GM10248 (cell line): ENCODE results near the gene ACOXL.

Experiments used
- CTCF ChIA-PET: fragments of 300-600 bp; sonication (Branson Sonifier 250); formaldehyde crosslinking; extraction: SDS; loops from one replicate; lab custom pipeline; 2021; ENCODE audit warnings: antibody characterized with exemption; lab: Yijun Ruan, JAX
- POLR2A ChIA-PET: fragments of 350-650 bp; sonication (Branson Sonifier 250); formaldehyde crosslinking; extraction: SDS; loops from one replicate; lab custom pipeline; 2020; ENCODE audit warnings: antibody characterized with exemption; lab: Yijun Ruan, JAX
- DNase-seq: peaks from one replicate; pipeline ENCODE4 v3.0.0; 2012; ENCODE audit errors: extremely low spot score
- CTCF ChIP-seq: IDR thresholded peaks from 2 replicates; pipeline ENCODE4 v1.5.1; 2012; ENCODE audit warnings: mild to moderate bottlenecking, low read depth; ENCODE audit errors: extremely low read depth, missing control alignments, control extremely low read depth

Gene ACOXL

GRCh38 chr2:111148925-111149324, 416.6 kb downstream of the ACOXL start:
- no peak for DNase-seq
- TF ChIP-seq CTCF = no peak
- POLR2A ChIA-PET = no interaction called here
- CTCF ChIA-PET = interaction anchor here (2.3 kb wide), 1 partner anchor 9 kb away, joined by 8 read pairs; no protein-coding TSS in a partner anchor

GRCh38 chr2:111149882-111150455, 417.6 kb downstream of the ACOXL start:
- TF ChIP-seq CTCF = no peak
- CTCF ChIA-PET = no interaction called here
- POLR2A ChIA-PET = no interaction called here
- DNase-seq = no peak

- TF ChIP-seq CTCF = no peak
- POLR2A ChIA-PET = no interaction called here
- no peak for DNase-seq
- CTCF ChIA-PET = no interaction called here
These were observed 422.4 kb downstream of the ACOXL start for GRCh38 chr2:111154758-111155157.

GRCh38 chr2:111155610-111156009, 423.2 kb downstream of the ACOXL start:
- no peak for DNase-seq
- no peak for TF ChIP-seq CTCF
- POLR2A ChIA-PET = no interaction called here
- CTCF ChIA-PET = interaction anchor here (0.8 to 2.5 kb wide), 2 partner anchors 12 to 53 kb away, joined by 3 to 7 read pairs; no protein-coding TSS in a partner anchor

GRCh38 chr2:111156529-111156928, 424.2 kb downstream of the ACOXL start:
- POLR2A ChIA-PET = no interaction called here
- DNase-seq = no peak
- CTCF ChIA-PET = interaction anchor here (1.5 to 2.5 kb wide), 2 partner anchors 8 to 12 kb away, joined by 7 to 8 read pairs; no protein-coding TSS in a partner anchor
- TF ChIP-seq CTCF = no peak

- POLR2A ChIA-PET = no interaction called here
These were observed 424.8 kb downstream of the ACOXL start for GRCh38 chr2:111157071-111157661.

More at GRCh38 chr2:111157071-111157661, 424.8 kb downstream of the ACOXL start:
- DNase-seq = no peak
- CTCF ChIA-PET = interaction anchor here (1.0 to 2.5 kb wide), 4 partner anchors 9 to 15 kb away, joined by 3 to 8 read pairs (median 6); no protein-coding TSS in a partner anchor
- no peak for TF ChIP-seq CTCF
